Measurements from ENCODE around the gene BEX5.

- TF ChIP-seq TOX (CRISPR knock-in tag; IDR thresholded peaks at IDR 0.05; ENCODE audit: borderline replicate concordance): no peak
- TF ChIP-seq CSDC2 (CRISPR knock-in tag; IDR thresholded peaks at IDR 0.05): no peak
- no peak for TF ChIP-seq TCF4 (CRISPR knock-in tag; IDR thresholded peaks at IDR 0.05; ENCODE audit: borderline replicate concordance)
- TF ChIP-seq CREB5 (CRISPR knock-in tag; IDR thresholded peaks at IDR 0.05; ENCODE audit: low read depth): no peak
- no peak for TF ChIP-seq ZFP3 (CRISPR knock-in tag; IDR thresholded peaks at IDR 0.05)
- TF ChIP-seq PATZ1 (CRISPR knock-in tag; IDR thresholded peaks at IDR 0.05; ENCODE audit: borderline replicate concordance): no peak
- TF ChIP-seq ARNTL (CRISPR knock-in tag; IDR thresholded peaks at IDR 0.05; ENCODE audit: borderline replicate concordance, low read depth): no peak
- no peak for TF ChIP-seq ZC3H10 (CRISPR knock-in tag; IDR thresholded peaks at IDR 0.05)
- TF ChIP-seq RARB (CRISPR knock-in tag; IDR thresholded peaks at IDR 0.05): no peak
- TF ChIP-seq CSRNP3 (CRISPR knock-in tag; IDR thresholded peaks at IDR 0.05): no peak
- no peak for TF ChIP-seq GLIS3 (CRISPR knock-in tag; IDR thresholded peaks at IDR 0.05)
Measured at GRCh38 chrX:102115748-102116147, 40.0 kb downstream of the BEX5 start.
